Glutamatergic neuron (in vitro differentiated cells): Measurements from ENCODE around the gene EEFSEC. TPM values are rescaled to one million over a fixed set of nuclear protein-coding genes. Genes with fewer than 3 reads are reported as not detected.
A peak's percentile ranks its signal among the peaks of the same experiment; 100 is the strongest.

Source experiments
- DNase-seq: peaks from one replicate; pipeline ENCODE4 v3.0.0; 2022
- H3K27ac Mint-ChIP-seq: one replicate; pipeline ENCODE4 v1.8.0; 2020; ENCODE audit warnings: mild to moderate bottlenecking, mixed read lengths, inconsistent platforms; ENCODE audit not compliant: unreplicated experiment
- H3K27me3 Mint-ChIP-seq: one replicate; pipeline ENCODE4 v1.8.0; 2020; ENCODE audit warnings: mild to moderate bottlenecking, moderate library complexity, mixed read lengths, inconsistent platforms; ENCODE audit not compliant: unreplicated experiment
- H3K36me3 Mint-ChIP-seq: one replicate; pipeline ENCODE4 v1.8.0; 2020; ENCODE audit warnings: mild to moderate bottlenecking, mixed read lengths, inconsistent platforms; ENCODE audit not compliant: unreplicated experiment
- H3K4me1 Mint-ChIP-seq: one replicate; pipeline ENCODE4 v1.8.0; 2020; ENCODE audit warnings: mild to moderate bottlenecking, low read depth, mixed read lengths, inconsistent platforms; ENCODE audit not compliant: unreplicated experiment
- H3K4me3 Mint-ChIP-seq: one replicate; pipeline ENCODE4 v1.8.0; 2020; ENCODE audit warnings: mild to moderate bottlenecking, mixed read lengths, inconsistent platforms; ENCODE audit not compliant: unreplicated experiment
- H3K9me3 Mint-ChIP-seq: one replicate; pipeline ENCODE4 v1.8.0; 2020; ENCODE audit warnings: mild to moderate bottlenecking, moderate library complexity, mixed read lengths, inconsistent platforms; ENCODE audit not compliant: unreplicated experiment
- CTCF ChIP-seq: fragments of 200-600 bp; sonication (generic); IDR thresholded peaks from one replicate; pipeline ENCODE4 v1.5.0; 2021; ENCODE audit not compliant: partially characterized antibody, unreplicated experiment
- total RNA-seq: library from RNA; stranded (reverse); fragmentation: NEBNext Ultra II Directional; extraction: Animal tissue kit (Norgen Biotek cat#: 25700); gene quantifications from one replicate; pipeline ENCODE4 v1.2.1, GENCODE V29; 2021; ENCODE audit not compliant: unreplicated experiment

Gene EEFSEC
- total RNA-seq, 1 donor from 2014 or later: 8.3 TPM

GRCh38 chr3:128419311-128419710 is 266.0 kb downstream of the EEFSEC start:
- no peak for DNase-seq
- Mint-ChIP-seq H3K27me3 (peaks cover 22% of the 10 kb centered on the region), H3K36me3 (peaks cover 9% of the 10 kb centered on the region), H3K4me1 (peaks cover 5% of the 10 kb centered on the region), H3K27ac (peak overlapping the region; percentile 66), H3K4me3 (peak overlapping the region; percentile 39), H3K9me3 (peaks cover 12% of the 10 kb centered on the region)
- no peak for TF ChIP-seq CTCF

- DNase-seq: no peak
- peaks cover 3% of the 10 kb centered on the region for H3K4me1 Mint-ChIP-seq
- H3K27me3 Mint-ChIP-seq: peaks cover 19% of the 10 kb centered on the region
- no peak overlapping the region for H3K4me3 Mint-ChIP-seq
- H3K9me3 Mint-ChIP-seq: peaks cover 12% of the 10 kb centered on the region
- no peak overlapping the region for H3K27ac Mint-ChIP-seq
- peaks cover 9% of the 10 kb centered on the region for H3K36me3 Mint-ChIP-seq
- TF ChIP-seq CTCF: no peak
Observed at GRCh38 chr3:128420289-128420688, 267.0 kb downstream of the EEFSEC start.

- no peak for TF ChIP-seq CTCF
- peaks cover 19% of the 10 kb centered on the region for H3K27me3 Mint-ChIP-seq
- peaks cover 9% of the 10 kb centered on the region for H3K36me3 Mint-ChIP-seq
- H3K9me3 Mint-ChIP-seq: peaks cover 12% of the 10 kb centered on the region
- H3K4me1 Mint-ChIP-seq: peaks cover 3% of the 10 kb centered on the region
- no peak overlapping the region for H3K4me3 Mint-ChIP-seq
- no peak overlapping the region for H3K27ac Mint-ChIP-seq
- no peak for DNase-seq
Observed at GRCh38 chr3:128420720-128421438, 267.6 kb downstream of the EEFSEC start.

GRCh38 chr3:128421439-128421836 is 268.2 kb downstream of the EEFSEC start:
- Mint-ChIP-seq H3K27ac (no peak overlapping the region), H3K9me3 (peaks cover 12% of the 10 kb centered on the region), H3K4me1 (peaks cover 3% of the 10 kb centered on the region), H3K36me3 (peaks cover 9% of the 10 kb centered on the region), H3K27me3 (peaks cover 18% of the 10 kb centered on the region), H3K4me3 (no peak overlapping the region)
- DNase-seq: no peak
- TF ChIP-seq CTCF: no peak

GRCh38 chr3:128421966-128422365 is 268.7 kb downstream of the EEFSEC start:
- Mint-ChIP-seq H3K36me3 (peaks cover 9% of the 10 kb centered on the region), H3K4me1 (peaks cover under 1% of the 10 kb centered on the region), H3K27ac (no peak overlapping the region), H3K27me3 (peaks cover 15% of the 10 kb centered on the region), H3K4me3 (no peak overlapping the region), H3K9me3 (peaks cover 12% of the 10 kb centered on the region)
- TF ChIP-seq CTCF: no peak
- no peak for DNase-seq
